ENCODE data around the gene COX4I1. TPM values are rescaled to one million over a fixed set of nuclear protein-coding genes. Genes with fewer than 3 reads are reported as not detected.

COX4I1 gene
- total RNA-seq, 1 experiment from 2014 or later, result 814 TPM

- Mint-ChIP-seq H3K27ac (ENCODE audit: unreplicated experiment) (no peak overlapping the region), H3K4me3 (ENCODE audit: unreplicated experiment) (no peak overlapping the region), H3K36me3 (ENCODE audit: insufficient read depth, unreplicated experiment) (peaks cover 6% of the 10 kb centered on the region), H3K27me3 (ENCODE audit: insufficient read depth, unreplicated experiment) (no peaks in the 10 kb centered on the region), H3K9me3 (ENCODE audit: unreplicated experiment) (no peaks in the 10 kb centered on the region), H3K4me1 (ENCODE audit: low read depth, unreplicated experiment) (peaks cover 10% of the 10 kb centered on the region)
- Histone ChIP-seq H3K4me3 (ENCODE audit: low read depth, low read length) (no peak overlapping the region), H3K36me3 (ENCODE audit: control insufficient read depth, insufficient read depth, low read length) (no peaks in the 10 kb centered on the region), H3K9me3 (no peaks in the 10 kb centered on the region), H3K27me3 (replicated peaks; ENCODE audit: control insufficient read depth, insufficient read depth, low read length) (no peaks in the 10 kb centered on the region; the same call in 1 of the 2 replicates), H3K4me1 (peaks cover 24% of the 10 kb centered on the region)
- intact Hi-C loops (cut with micrococcal nuclease; ENCODE audit: unreplicated experiment), result loop anchor here (5.0 kb wide), 1 partner anchor 306 kb away; no protein-coding TSS in a partner anchor
- no peak for DNase-seq
- ChIA-PET POLR2A (no interaction called here), CTCF (no interaction called here)
- BruUV-seq (replicated peaks), result no TSS peak
- TF ChIP-seq, protein P1, sequence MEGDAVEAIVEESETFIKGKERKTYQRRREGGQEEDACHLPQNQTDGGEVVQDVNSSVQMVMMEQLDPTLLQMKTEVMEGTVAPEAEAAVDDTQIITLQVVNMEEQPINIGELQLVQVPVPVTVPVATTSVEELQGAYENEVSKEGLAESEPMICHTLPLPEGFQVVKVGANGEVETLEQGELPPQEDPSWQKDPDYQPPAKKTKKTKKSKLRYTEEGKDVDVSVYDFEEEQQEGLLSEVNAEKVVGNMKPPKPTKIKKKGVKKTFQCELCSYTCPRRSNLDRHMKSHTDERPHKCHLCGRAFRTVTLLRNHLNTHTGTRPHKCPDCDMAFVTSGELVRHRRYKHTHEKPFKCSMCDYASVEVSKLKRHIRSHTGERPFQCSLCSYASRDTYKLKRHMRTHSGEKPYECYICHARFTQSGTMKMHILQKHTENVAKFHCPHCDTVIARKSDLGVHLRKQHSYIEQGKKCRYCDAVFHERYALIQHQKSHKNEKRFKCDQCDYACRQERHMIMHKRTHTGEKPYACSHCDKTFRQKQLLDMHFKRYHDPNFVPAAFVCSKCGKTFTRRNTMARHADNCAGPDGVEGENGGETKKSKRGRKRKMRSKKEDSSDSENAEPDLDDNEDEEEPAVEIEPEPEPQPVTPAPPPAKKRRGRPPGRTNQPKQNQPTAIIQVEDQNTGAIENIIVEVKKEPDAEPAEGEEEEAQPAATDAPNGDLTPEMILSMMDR (IDR thresholded peaks at IDR 0.05; ENCODE audit: insufficient read depth in 1 of 2, low read depth in 1 of 2, low read length in 1 of 2, severe bottlenecking in 1 of 2, unreplicated experiment in 1 of 2), result no peak
Observed at GRCh38 chr16:85753559-85753958, 45.9 kb upstream of the COX4I1 start.

GRCh38 chr16:85753976-85754375, 45.5 kb upstream of the COX4I1 start:
- no peak for DNase-seq
- Mint-ChIP-seq H3K4me1 (ENCODE audit: low read depth, unreplicated experiment) (peaks cover 10% of the 10 kb centered on the region), H3K4me3 (ENCODE audit: unreplicated experiment) (no peak overlapping the region), H3K27me3 (ENCODE audit: insufficient read depth, unreplicated experiment) (peaks cover 2% of the 10 kb centered on the region), H3K36me3 (ENCODE audit: insufficient read depth, unreplicated experiment) (peaks cover 6% of the 10 kb centered on the region), H3K9me3 (ENCODE audit: unreplicated experiment) (no peaks in the 10 kb centered on the region), H3K27ac (ENCODE audit: unreplicated experiment) (no peak overlapping the region)
- ChIA-PET CTCF (no interaction called here), POLR2A (no interaction called here)
- BruUV-seq (replicated peaks), result no TSS peak
- Histone ChIP-seq H3K36me3 (ENCODE audit: control insufficient read depth, insufficient read depth, low read length) (no peaks in the 10 kb centered on the region), H3K27me3 (replicated peaks; ENCODE audit: control insufficient read depth, insufficient read depth, low read length) (no peaks in the 10 kb centered on the region; the same call in 1 of the 2 replicates), H3K9me3 (no peaks in the 10 kb centered on the region), H3K4me3 (ENCODE audit: low read depth, low read length) (no peak overlapping the region), H3K4me1 (peaks cover 24% of the 10 kb centered on the region)
- intact Hi-C loops (cut with micrococcal nuclease; ENCODE audit: unreplicated experiment), result loop anchor here (5.0 kb wide), 1 partner anchor 307 kb away; no protein-coding TSS in a partner anchor
- TF ChIP-seq, protein P1 (IDR thresholded peaks at IDR 0.05; ENCODE audit: insufficient read depth in 1 of 2, low read depth in 1 of 2, low read length in 1 of 2, severe bottlenecking in 1 of 2, unreplicated experiment in 1 of 2), result no peak

GRCh38 chr16:85754413-85754812, 45.1 kb upstream of the COX4I1 start:
- Histone ChIP-seq H3K9me3 (no peaks in the 10 kb centered on the region), H3K4me1 (peaks cover 24% of the 10 kb centered on the region), H3K4me3 (ENCODE audit: low read depth, low read length) (no peak overlapping the region), H3K36me3 (ENCODE audit: control insufficient read depth, insufficient read depth, low read length) (no peaks in the 10 kb centered on the region), H3K27me3 (replicated peaks; ENCODE audit: control insufficient read depth, insufficient read depth, low read length) (no peaks in the 10 kb centered on the region; the same call in 1 of the 2 replicates)
- POLR2A ChIA-PET, result no interaction called here
- peaks cover 10% of the 10 kb centered on the region for H3K4me1 Mint-ChIP-seq (ENCODE audit: low read depth, unreplicated experiment)
- BruUV-seq (replicated peaks), result no TSS peak
- intact Hi-C loops (cut with micrococcal nuclease; ENCODE audit: unreplicated experiment), result loop anchor here (5.0 kb wide), 1 partner anchor 307 kb away; no protein-coding TSS in a partner anchor
- CTCF ChIA-PET, result interaction anchor here (0.5 kb wide), 1 partner anchor 34 kb away, joined by 3 read pairs; no protein-coding TSS in a partner anchor
- H3K27ac Mint-ChIP-seq (ENCODE audit: unreplicated experiment), result no peak overlapping the region
- TF ChIP-seq, protein P1 (IDR thresholded peaks at IDR 0.05; ENCODE audit: insufficient read depth in 1 of 2, low read depth in 1 of 2, low read length in 1 of 2, severe bottlenecking in 1 of 2, unreplicated experiment in 1 of 2), result no peak
- no peaks in the 10 kb centered on the region for H3K9me3 Mint-ChIP-seq (ENCODE audit: unreplicated experiment)
- H3K4me3 Mint-ChIP-seq (ENCODE audit: unreplicated experiment), result no peak overlapping the region
- no peak for DNase-seq
- H3K27me3 Mint-ChIP-seq (ENCODE audit: insufficient read depth, unreplicated experiment), result peaks cover 5% of the 10 kb centered on the region
- peaks cover 6% of the 10 kb centered on the region for H3K36me3 Mint-ChIP-seq (ENCODE audit: insufficient read depth, unreplicated experiment)
